Breast epithelium (tissue), 3 donors: ENCODE measurements around the gene TFCP2L1.

Experiments used
- POLR2A ChIP-seq: fragments of 450-650 bp; IDR thresholded peaks from one replicate; pipeline ENCODE4 v1.6.1; 2016; ENCODE audit warnings: antibody characterized with exemption, mild to moderate bottlenecking, moderate library complexity
- TF ChIP-seq, protein P1 (sequence below), 3 donors: fragments of 450-650 bp; IDR thresholded peaks; one replicate each; pipeline ENCODE4 v1.5.1; 2016 to 2017; ENCODE audit warnings: antibody characterized with exemption in 3 of 3, mild to moderate bottlenecking in 3 of 3, moderate library complexity in 3 of 3

GRCh38 chr2:121193185-121193584, 91.8 kb downstream of the TFCP2L1 start:
- TF ChIP-seq, protein P1, sequence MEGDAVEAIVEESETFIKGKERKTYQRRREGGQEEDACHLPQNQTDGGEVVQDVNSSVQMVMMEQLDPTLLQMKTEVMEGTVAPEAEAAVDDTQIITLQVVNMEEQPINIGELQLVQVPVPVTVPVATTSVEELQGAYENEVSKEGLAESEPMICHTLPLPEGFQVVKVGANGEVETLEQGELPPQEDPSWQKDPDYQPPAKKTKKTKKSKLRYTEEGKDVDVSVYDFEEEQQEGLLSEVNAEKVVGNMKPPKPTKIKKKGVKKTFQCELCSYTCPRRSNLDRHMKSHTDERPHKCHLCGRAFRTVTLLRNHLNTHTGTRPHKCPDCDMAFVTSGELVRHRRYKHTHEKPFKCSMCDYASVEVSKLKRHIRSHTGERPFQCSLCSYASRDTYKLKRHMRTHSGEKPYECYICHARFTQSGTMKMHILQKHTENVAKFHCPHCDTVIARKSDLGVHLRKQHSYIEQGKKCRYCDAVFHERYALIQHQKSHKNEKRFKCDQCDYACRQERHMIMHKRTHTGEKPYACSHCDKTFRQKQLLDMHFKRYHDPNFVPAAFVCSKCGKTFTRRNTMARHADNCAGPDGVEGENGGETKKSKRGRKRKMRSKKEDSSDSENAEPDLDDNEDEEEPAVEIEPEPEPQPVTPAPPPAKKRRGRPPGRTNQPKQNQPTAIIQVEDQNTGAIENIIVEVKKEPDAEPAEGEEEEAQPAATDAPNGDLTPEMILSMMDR (IDR thresholded peaks at IDR 0.05) = no peak
- TF ChIP-seq POLR2A = no peak
